GM21723 (cell line): ENCODE data around the gene ANKS4B.
"Not testable (repeated sequence)": the region's sequence is repeated elsewhere in the genome, so short reads cannot be mapped to it uniquely, and the experiment has no call there.

Experiments
- ATAC-seq: cut with Tn5 transposase; IDR thresholded peaks from one replicate; pipeline ENCODE4 v1.9.1; 2021; ENCODE audit warnings: mild to moderate bottlenecking, moderate library complexity; ENCODE audit not compliant: unreplicated experiment

The ANKS4B gene, protein sequence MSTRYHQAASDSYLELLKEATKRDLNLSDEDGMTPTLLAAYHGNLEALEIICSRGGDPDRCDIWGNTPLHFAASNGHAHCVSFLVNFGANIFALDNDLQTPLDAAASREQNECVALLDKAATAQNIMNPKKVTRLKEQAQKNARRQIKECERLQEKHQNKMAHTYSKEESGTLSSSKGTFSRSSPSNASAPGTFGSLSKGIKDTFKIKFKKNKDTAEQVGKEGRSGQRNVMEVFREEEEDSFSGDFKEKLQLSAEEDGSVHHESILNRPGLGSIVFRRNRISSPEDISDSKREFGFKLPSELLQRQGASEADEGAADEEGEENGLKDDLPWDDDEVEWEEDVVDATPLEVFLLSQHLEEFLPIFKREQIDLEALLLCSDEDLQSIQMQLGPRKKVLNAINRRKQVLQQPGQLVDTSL

DNA sequence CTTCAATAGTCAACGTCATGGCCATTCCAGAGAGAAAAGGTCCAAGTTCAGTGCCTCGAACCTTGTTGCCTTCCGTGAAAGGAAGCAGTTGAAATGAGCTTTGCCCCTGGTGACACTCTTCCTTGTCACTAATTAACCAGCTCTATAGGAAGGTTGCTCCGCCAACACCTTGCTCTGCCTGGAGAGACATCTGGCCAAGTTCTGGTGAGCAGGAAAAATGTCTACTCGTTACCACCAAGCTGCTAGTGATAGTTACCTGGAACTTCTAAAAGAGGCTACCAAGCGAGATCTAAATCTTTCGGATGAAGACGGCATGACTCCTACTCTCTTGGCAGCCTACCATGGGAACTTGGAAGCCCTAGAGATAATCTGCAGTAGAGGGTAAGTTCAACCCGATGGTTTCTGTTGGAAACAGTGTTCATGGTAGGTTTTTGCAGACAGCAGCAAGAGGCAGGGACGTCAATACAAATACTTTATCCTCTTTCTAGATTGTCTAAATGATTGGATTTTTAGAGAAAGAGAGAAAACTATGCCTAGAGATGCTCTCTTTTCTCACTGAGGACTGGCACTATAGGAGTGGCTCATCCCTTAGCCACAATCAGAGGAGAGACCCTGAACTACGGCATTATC, at the start of gene ANKS4B:
ANKS4B (plus strand) TSS at position 179 of the 630 bp plus-strand sequence; CDS start at position 218, 39 bp downstream.
- ATAC-seq, result no peak

DNA sequence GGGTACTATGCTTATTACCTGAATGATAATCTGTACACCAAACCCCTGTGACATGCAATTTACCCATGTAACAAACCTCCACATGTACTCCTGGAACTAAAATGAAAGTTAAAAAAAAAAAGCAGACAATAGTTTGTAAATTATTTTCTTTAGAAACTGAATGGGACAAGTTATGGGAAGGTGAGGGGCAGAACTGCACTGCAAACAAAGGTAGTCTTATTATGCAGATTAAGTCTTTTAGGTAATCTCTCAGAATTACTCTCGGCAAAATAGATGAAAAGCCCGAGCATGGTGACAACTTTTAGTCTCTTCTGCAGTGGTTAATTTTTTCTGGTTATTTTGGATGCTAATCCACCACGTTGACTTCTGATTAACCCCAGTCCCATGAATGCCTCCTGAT, 49.5 kb upstream of the ANKS4B start:
- no peak for ATAC-seq

GRCh38 chr16:21184834-21185233, 48.7 kb upstream of the ANKS4B start:
- ATAC-seq, result no peak

- ATAC-seq, result no peak
Observed at GRCh38 chr16:21185659-21186325, 47.7 kb upstream of the ANKS4B start.

GRCh38 chr16:21186326-21186691, 47.2 kb upstream of the ANKS4B start:
- ATAC-seq, result no peak

GRCh38 chr16:21189311-21189710, 44.2 kb upstream of the ANKS4B start:
- ATAC-seq, result no peak

DNA sequence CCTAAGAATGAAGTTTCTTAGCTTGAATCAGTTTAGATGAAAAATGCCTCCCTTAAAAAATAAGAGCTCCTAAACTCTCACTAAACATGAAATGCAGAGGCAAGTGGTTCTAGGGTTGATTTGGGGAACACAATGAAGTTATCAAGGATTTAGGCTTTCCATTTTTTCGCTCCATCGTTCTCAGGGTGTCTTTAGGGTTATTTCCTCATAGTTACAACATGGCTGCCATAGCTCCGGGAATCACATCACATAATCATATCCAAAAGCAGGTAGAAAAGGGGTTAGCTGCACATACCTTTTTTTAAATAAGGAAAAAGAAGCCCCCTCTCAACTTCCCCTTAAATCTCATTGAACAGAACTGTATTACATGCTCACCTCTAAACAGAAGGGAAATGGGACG, 43.5 kb upstream of the ANKS4B start:
- no peak for ATAC-seq

DNA sequence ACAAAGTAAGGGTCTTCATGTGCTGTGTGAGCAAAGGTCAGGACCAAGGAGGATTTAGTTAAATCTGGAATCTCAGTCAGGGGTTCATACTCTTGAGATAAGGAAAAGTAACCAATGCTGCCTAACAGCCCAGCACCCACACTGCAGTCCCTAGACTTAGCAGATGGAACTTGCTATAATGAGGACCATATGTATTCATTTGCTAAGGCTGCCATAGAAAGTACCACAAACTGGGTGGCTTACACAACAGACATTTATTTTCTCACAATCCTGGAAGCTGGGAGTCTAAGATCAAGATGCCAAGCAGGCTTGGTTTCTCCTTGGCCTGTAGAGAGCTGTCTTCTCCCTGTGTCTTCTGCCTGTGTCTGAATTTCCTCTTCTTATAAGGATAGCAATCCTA, 42.9 kb upstream of the ANKS4B start:
- no peak for ATAC-seq

- no peak for ATAC-seq
Observed at GRCh38 chr16:21192991-21193390, 40.5 kb upstream of the ANKS4B start.

DNA sequence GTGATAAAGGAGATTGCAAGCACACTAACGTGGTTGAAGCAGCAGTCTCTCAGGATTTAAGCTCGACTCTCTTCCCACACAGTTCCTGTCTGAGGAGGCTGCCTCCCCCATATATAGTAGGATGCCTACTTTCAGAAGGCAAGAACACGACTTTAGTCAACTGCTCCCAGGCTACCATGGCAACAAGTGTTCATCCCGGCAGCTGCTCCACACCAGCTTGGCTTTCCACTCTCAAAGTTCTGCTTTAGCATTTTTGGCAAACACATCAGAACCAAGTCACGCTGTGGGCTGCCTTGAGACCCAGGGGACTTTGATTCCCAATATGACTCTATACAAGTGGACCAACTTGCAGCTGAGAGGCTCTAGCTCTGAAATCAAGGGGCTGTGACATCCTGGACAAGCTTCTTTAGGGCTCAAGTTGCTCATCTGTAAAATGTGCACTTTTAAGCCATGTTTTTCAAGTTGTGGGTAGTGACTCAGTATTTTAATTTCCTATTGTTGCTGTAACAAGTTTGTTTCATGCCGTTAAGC, 38.7 kb upstream of the ANKS4B start:
- no peak for ATAC-seq

- not testable (repeated sequence) for ATAC-seq
Observed at GRCh38 chr16:21195330-21195729, 38.2 kb upstream of the ANKS4B start.

DNA sequence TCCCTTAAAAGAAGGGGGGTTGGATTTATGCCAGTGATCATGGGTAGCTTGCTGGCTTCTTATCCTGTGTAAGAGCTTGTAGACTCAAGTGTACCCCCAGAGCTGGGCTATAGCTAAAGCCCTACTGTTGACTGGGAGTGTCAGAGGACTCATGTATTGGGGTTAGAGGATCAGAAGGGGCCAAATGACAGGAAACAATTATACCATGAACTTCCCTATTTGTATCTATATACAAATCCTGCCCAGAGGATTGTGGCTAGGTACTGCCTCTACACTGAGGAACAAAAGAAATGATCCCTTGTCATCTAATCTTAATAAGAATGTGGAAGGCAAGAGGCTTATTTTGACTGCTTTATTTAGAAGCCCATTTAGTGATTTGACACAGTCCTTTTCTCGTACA, 36.4 kb upstream of the ANKS4B start:
- no peak for ATAC-seq

- ATAC-seq, result no peak
Observed at GRCh38 chr16:21197621-21198020, 35.9 kb upstream of the ANKS4B start.

GRCh38 chr16:21199607-21200218, 33.8 kb upstream of the ANKS4B start:
- ATAC-seq, result no peak

- no peak for ATAC-seq
Observed at GRCh38 chr16:21203155-21203797, 30.2 kb upstream of the ANKS4B start.

GRCh38 chr16:21205303-21205702, 28.2 kb upstream of the ANKS4B start:
- ATAC-seq, result no peak

DNA sequence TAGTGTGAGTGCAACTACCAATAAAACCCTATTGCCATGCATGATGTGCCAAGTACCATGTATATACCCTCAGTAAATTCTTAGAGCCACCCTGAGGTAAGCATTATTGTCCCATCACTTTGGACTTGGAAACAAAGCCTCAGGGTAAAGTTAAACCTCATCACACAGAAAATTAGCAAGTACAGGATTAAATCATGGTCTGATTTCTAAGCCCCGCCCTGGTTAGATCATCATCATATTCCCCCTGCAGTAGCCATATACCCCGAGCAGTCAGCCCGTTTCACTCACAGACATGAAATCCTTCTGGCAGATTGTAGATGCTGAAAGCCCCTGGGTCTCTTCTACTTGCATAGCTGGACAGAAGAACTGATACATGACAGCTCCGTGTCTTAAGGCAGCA, 26.9 kb upstream of the ANKS4B start:
- ATAC-seq, result no peak

DNA sequence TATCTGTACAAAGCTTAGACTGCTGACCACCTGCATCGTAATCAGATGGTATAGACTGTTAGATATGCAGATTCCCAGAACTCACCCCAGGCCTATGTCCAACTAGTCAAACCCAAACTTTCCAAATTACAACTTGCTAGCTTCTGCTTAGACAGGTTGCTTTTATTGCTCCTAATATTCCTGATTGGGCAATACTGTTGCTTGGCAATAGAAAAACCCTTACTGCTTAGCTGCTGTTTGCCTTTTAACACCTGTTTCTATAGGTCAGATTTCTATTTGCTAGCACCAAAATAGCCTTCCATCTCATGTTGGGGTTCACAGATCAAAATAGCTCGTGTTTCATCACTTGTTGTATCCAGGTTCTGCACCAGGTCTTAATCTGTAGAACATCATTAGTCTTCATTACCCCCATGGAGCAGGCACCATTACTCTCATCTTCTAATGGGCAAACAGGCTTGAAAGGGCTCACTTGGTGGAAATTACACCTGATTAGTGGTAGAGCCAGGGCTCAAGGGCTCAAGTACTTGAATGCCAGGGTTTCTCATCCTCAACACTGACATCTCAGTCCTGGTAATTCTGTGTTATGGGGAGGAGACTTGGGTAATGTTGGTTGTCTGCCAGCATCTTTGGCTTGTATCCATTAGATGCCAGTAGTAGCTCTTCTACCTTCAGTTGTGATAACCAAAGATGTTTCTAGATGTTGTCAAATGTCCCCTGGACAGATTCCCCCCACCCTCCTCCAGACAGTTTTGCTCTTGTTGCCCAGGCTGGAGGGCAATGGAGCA, 24.9 kb upstream of the ANKS4B start:
- ATAC-seq, result no peak

- ATAC-seq, result no peak
Observed at GRCh38 chr16:21211486-21211885, 22.0 kb upstream of the ANKS4B start, which contains the start of gene ZP2. TSS of gene ZP2 (minus strand) at chr16:21211574. CDS start at chr16:21211547, 27 bp downstream.

GRCh38 chr16:21214086-21214485, 19.4 kb upstream of the ANKS4B start:
- ATAC-seq, result no peak
